Esophagus muscularis mucosa (tissue), 4 donors: ENCODE data around the gene ADGRB2.

ENCODE experiments used
- CTCF ChIP-seq, 3 experiments: fragments of 200-600 bp in 2 of 3; fragments of 450-650 bp in 1 of 3; sonication (generic) in 2 of 3; IDR thresholded peaks; one replicate each; pipeline ENCODE4 v1.5.1; 2017 to 2019; ENCODE audit warnings: antibody characterized with exemption in 3 of 3, mild to moderate bottlenecking in 2 of 3, moderate library complexity in 1 of 3
- EP300 ChIP-seq: sonication (generic); formaldehyde crosslinking; IDR thresholded peaks from one replicate; pipeline ENCODE4 v1.6.1; 2017; ENCODE audit warnings: antibody characterized with exemption
- POLR2A ChIP-seq: fragments of 450-650 bp; IDR thresholded peaks from one replicate; pipeline ENCODE4 v1.6.1; 2017; ENCODE audit warnings: antibody characterized with exemption, moderate library complexity, mild to moderate bottlenecking, low read depth

- TF ChIP-seq CTCF (IDR thresholded peaks at IDR 0.05) (no peak), POLR2A (no peak), EP300 (no peak)
These were observed 86.2 kb downstream of the ADGRB2 start for GRCh38 chr1:31677949-31678348.
